Activated naive CD8-positive, alpha-beta T cell treated with anti-CD3 and anti-CD28 coated beads for 36 hours (primary cell): ENCODE results near the gene ITGA5. TPM values are rescaled to one million over a fixed set of nuclear protein-coding genes. Genes with fewer than 3 reads are reported as not detected.
A peak's percentile ranks its signal among the peaks of the same experiment; 100 is the strongest.

Source experiments
- DNase-seq: peaks from one replicate; pipeline ENCODE4 v3.0.0; 2021
- H3K27ac Mint-ChIP-seq: one replicate; pipeline ENCODE4 v1.8.0; 2022; ENCODE audit warnings: mild to moderate bottlenecking, moderate library complexity, mixed read lengths
- H3K27me3 Mint-ChIP-seq: one replicate; pipeline ENCODE4 v1.8.0; 2022; ENCODE audit warnings: mild to moderate bottlenecking, mixed read lengths
- H3K36me3 Mint-ChIP-seq: one replicate; pipeline ENCODE4 v1.8.0; 2021; ENCODE audit warnings: mild to moderate bottlenecking, mixed read lengths
- H3K4me1 Mint-ChIP-seq: one replicate; pipeline ENCODE4 v1.8.0; 2021; ENCODE audit warnings: mixed read lengths
- H3K4me3 Mint-ChIP-seq: one replicate; pipeline ENCODE4 v1.8.0; 2022; ENCODE audit warnings: mild to moderate bottlenecking, moderate library complexity, mixed read lengths
- H3K9me3 Mint-ChIP-seq: one replicate; pipeline ENCODE4 v1.8.0; 2022; ENCODE audit warnings: mixed read lengths
- total RNA-seq, 2 experiments: library from RNA; stranded (reverse); gene quantifications; one replicate each; pipeline ENCODE4 v1.2.3, GENCODE V29; 2021

ITGA5 gene
- total RNA-seq: 10 to 100 TPM; 18.3 to 20.1 TPM

GRCh38 chr12:54419088-54419887 is at the start of gene ITGA5:
ITGA5 (minus strand) TSS chr12:54419266; CDS start chr12:54419198, 68 bp downstream.
- H3K4me1 Mint-ChIP-seq: peaks cover 47% of the 10 kb centered on the region
- peak within 1 kb of the TSS; percentile 92 for H3K27ac Mint-ChIP-seq
- H3K27me3 Mint-ChIP-seq: no peaks in the 10 kb centered on the region
- H3K36me3 Mint-ChIP-seq: peaks cover 10% of the 10 kb centered on the region
- DNase-seq: peak; percentile 35
- no peaks in the 10 kb centered on the region for H3K9me3 Mint-ChIP-seq
- peak within 1 kb of the TSS; percentile 96 for H3K4me3 Mint-ChIP-seq

GRCh38 chr12:54465857-54466523 is 46.9 kb upstream of the ITGA5 start:
- Mint-ChIP-seq H3K4me3 (no peak overlapping the region), H3K36me3 (no peaks in the 10 kb centered on the region), H3K27ac (no peak overlapping the region), H3K27me3 (peaks cover 24% of the 10 kb centered on the region), H3K9me3 (no peaks in the 10 kb centered on the region), H3K4me1 (no peaks in the 10 kb centered on the region)
- no peak for DNase-seq

GRCh38 chr12:54463484-54463883 is 44.4 kb upstream of the ITGA5 start:
- H3K27ac Mint-ChIP-seq: no peak overlapping the region
- peaks cover 32% of the 10 kb centered on the region for H3K27me3 Mint-ChIP-seq
- no peaks in the 10 kb centered on the region for H3K36me3 Mint-ChIP-seq
- no peak for DNase-seq
- no peak overlapping the region for H3K4me3 Mint-ChIP-seq
- no peaks in the 10 kb centered on the region for H3K4me1 Mint-ChIP-seq
- no peaks in the 10 kb centered on the region for H3K9me3 Mint-ChIP-seq

- Mint-ChIP-seq H3K27me3 (peaks cover 32% of the 10 kb centered on the region), H3K36me3 (no peaks in the 10 kb centered on the region), H3K27ac (no peak overlapping the region), H3K4me3 (no peak overlapping the region), H3K4me1 (no peaks in the 10 kb centered on the region), H3K9me3 (no peaks in the 10 kb centered on the region)
- DNase-seq: no peak
Observed at GRCh38 chr12:54463034-54463433, 44.0 kb upstream of the ITGA5 start.

GRCh38 chr12:54460317-54460923 is 41.4 kb upstream of the ITGA5 start:
- Mint-ChIP-seq H3K9me3 (no peaks in the 10 kb centered on the region), H3K27me3 (peaks cover 32% of the 10 kb centered on the region), H3K4me3 (no peak overlapping the region), H3K4me1 (no peaks in the 10 kb centered on the region), H3K27ac (no peak overlapping the region), H3K36me3 (no peaks in the 10 kb centered on the region)
- DNase-seq: no peak

- H3K27me3 Mint-ChIP-seq: peaks cover 32% of the 10 kb centered on the region
- no peak for DNase-seq
- no peak overlapping the region for H3K4me3 Mint-ChIP-seq
- no peaks in the 10 kb centered on the region for H3K4me1 Mint-ChIP-seq
- H3K9me3 Mint-ChIP-seq: no peaks in the 10 kb centered on the region
- H3K36me3 Mint-ChIP-seq: no peaks in the 10 kb centered on the region
- no peak overlapping the region for H3K27ac Mint-ChIP-seq
Observed at GRCh38 chr12:54459355-54459754, 40.3 kb upstream of the ITGA5 start.

- Mint-ChIP-seq H3K27ac (no peak overlapping the region), H3K4me1 (no peaks in the 10 kb centered on the region), H3K9me3 (no peaks in the 10 kb centered on the region), H3K36me3 (no peaks in the 10 kb centered on the region), H3K4me3 (no peak overlapping the region), H3K27me3 (peaks cover 8% of the 10 kb centered on the region)
- DNase-seq: no peak
Observed at GRCh38 chr12:54455760-54456469, 36.8 kb upstream of the ITGA5 start.

- Mint-ChIP-seq H3K9me3 (no peaks in the 10 kb centered on the region), H3K27me3 (no peaks in the 10 kb centered on the region), H3K27ac (no peak overlapping the region), H3K36me3 (no peaks in the 10 kb centered on the region), H3K4me1 (no peaks in the 10 kb centered on the region), H3K4me3 (no peak overlapping the region)
- no peak for DNase-seq
Observed at GRCh38 chr12:54452628-54453027, 33.6 kb upstream of the ITGA5 start.

GRCh38 chr12:54448344-54448743 is 29.3 kb upstream of the ITGA5 start:
- Mint-ChIP-seq H3K4me1 (no peaks in the 10 kb centered on the region), H3K36me3 (no peaks in the 10 kb centered on the region), H3K27me3 (no peaks in the 10 kb centered on the region), H3K4me3 (no peak overlapping the region), H3K9me3 (no peaks in the 10 kb centered on the region), H3K27ac (no peak overlapping the region)
- DNase-seq: no peak

GRCh38 chr12:54447917-54448316 is 28.9 kb upstream of the ITGA5 start:
- no peaks in the 10 kb centered on the region for H3K27me3 Mint-ChIP-seq
- no peaks in the 10 kb centered on the region for H3K4me1 Mint-ChIP-seq
- no peak overlapping the region for H3K4me3 Mint-ChIP-seq
- H3K36me3 Mint-ChIP-seq: no peaks in the 10 kb centered on the region
- H3K9me3 Mint-ChIP-seq: no peaks in the 10 kb centered on the region
- no peak overlapping the region for H3K27ac Mint-ChIP-seq
- no peak for DNase-seq

GRCh38 chr12:54444206-54444605 is 25.1 kb upstream of the ITGA5 start:
- Mint-ChIP-seq H3K4me3 (no peak overlapping the region), H3K27me3 (no peaks in the 10 kb centered on the region), H3K4me1 (peaks cover 8% of the 10 kb centered on the region), H3K9me3 (no peaks in the 10 kb centered on the region), H3K36me3 (no peaks in the 10 kb centered on the region), H3K27ac (no peak overlapping the region)
- DNase-seq: no peak

- no peak overlapping the region for H3K4me3 Mint-ChIP-seq
- peaks cover 8% of the 10 kb centered on the region for H3K4me1 Mint-ChIP-seq
- no peaks in the 10 kb centered on the region for H3K36me3 Mint-ChIP-seq
- H3K9me3 Mint-ChIP-seq: no peaks in the 10 kb centered on the region
- H3K27ac Mint-ChIP-seq: no peak overlapping the region
- no peaks in the 10 kb centered on the region for H3K27me3 Mint-ChIP-seq
- DNase-seq: no peak
Observed at GRCh38 chr12:54443446-54443845, 24.4 kb upstream of the ITGA5 start.

- H3K4me1 Mint-ChIP-seq: peaks cover 8% of the 10 kb centered on the region
- DNase-seq: no peak
- no peak overlapping the region for H3K4me3 Mint-ChIP-seq
- H3K27me3 Mint-ChIP-seq: no peaks in the 10 kb centered on the region
- no peak overlapping the region for H3K27ac Mint-ChIP-seq
- H3K36me3 Mint-ChIP-seq: no peaks in the 10 kb centered on the region
- H3K9me3 Mint-ChIP-seq: no peaks in the 10 kb centered on the region
Observed at GRCh38 chr12:54442961-54443360, 23.9 kb upstream of the ITGA5 start.

- H3K27me3 Mint-ChIP-seq: no peaks in the 10 kb centered on the region
Observed at GRCh38 chr12:54442099-54442498, 23.0 kb upstream of the ITGA5 start.

More at GRCh38 chr12:54442099-54442498, 23.0 kb upstream of the ITGA5 start:
- H3K9me3 Mint-ChIP-seq: no peaks in the 10 kb centered on the region
- no peak overlapping the region for H3K4me3 Mint-ChIP-seq
- no peaks in the 10 kb centered on the region for H3K36me3 Mint-ChIP-seq
- H3K27ac Mint-ChIP-seq: no peak overlapping the region
- peaks cover 13% of the 10 kb centered on the region for H3K4me1 Mint-ChIP-seq
- no peak for DNase-seq
